HG02870 (cell line): ENCODE data around the gene SDF2L1.

Experiments
- ATAC-seq: cut with Tn5 transposase; IDR thresholded peaks from one replicate; pipeline ENCODE4 v1.9.1; 2021; ENCODE audit warnings: mild to moderate bottlenecking, moderate library complexity; ENCODE audit not compliant: unreplicated experiment

SDF2L1 gene

DNA sequence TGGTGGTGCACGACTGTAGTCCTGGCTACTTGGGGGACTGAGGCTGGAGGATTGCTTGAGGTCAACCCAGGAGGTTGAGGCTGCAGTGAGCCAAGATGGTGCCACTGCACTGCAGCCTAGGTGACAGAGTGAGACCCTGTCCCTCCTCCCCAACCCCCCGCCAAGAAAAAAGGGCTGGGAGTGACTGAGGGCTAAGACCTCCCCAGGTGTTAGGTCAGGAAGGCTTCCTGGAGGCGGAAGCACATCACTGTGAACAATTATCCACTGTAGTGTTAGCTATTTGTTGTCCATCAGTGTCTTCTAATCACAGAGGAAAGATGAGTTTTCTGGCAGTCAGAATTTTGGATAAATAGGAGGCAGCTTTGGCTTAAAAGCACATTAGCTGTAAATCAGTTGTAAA is 21.1 kb upstream of the SDF2L1 start:
- ATAC-seq: no peak

DNA sequence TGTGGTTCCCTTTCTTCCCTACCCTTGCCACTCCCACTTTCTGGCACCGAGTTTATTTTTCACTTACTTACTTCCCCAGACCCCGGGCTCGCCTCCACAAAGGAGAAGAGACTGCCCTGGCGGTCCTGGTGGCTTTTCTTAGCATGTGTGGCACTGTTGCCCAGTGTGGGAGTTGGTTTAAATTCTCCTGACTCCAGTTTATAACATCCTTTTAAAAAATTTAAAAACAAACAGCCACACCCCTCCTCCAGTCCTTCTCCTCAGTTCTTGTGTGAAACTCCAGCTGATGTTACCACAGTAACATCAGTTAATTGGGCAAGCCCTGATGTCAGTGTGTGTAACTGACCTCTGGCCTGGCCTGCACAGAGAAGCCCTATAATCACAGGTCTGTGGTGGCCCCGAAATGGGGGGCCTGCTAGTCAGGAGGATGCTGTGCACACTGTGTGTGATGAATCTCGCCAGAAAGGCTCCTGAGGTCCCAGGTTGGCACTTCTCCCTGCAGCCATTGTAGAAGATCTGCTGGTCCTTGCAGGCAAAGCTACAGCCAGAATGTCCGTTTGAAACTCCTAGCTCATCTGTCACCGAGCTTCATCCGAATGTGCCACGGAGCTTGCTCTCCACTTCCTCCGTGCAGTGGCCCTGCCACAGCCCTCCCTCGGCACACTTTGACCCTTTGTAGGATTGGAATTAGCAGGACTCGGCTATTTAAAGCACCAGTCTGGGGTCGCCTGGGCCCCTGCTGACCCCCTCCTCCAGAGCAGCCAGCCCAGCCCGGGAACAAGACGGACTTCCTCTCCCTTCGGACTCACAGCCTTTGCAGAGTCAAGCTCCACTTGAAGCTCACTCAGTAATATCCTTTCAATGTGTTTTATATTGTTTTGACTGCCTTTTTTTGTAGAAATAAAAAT is 19.8 kb upstream of the SDF2L1 start:
- ATAC-seq: no peak

DNA sequence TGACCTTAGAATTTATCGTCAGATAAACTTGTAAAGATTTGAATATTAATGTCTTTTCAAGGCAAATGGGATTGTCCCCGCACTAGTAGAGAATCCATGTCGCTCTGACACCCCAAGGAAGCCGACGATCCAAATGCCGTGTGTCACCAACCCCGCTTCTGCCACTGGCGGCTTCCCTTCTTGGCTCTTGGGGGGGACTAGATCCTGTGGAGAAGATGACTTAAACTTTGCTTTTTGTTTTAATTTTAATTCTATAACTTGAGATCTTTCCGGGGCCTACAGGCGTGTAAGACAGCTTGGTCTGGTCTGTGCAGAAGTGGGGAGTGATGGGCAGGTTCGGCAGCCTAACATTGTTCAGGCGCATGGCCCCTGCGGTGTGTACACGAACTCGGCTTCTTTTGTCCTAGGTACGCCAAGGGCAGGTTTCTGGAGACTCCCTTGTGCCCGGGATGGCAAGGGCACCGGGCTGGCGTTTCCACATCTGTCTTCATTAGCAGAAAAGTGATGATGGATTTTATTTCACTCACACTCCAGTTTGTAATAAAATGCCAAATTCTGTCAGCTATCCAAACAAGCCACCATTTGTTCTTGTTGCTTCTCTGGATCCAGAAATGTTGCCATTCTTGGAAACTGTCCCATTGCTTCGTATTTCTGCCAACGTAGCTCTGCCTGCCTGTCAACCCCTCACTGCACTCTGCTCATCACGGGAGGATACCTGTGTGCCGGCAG is 19.0 kb upstream of the SDF2L1 start:
- ATAC-seq: no peak

DNA sequence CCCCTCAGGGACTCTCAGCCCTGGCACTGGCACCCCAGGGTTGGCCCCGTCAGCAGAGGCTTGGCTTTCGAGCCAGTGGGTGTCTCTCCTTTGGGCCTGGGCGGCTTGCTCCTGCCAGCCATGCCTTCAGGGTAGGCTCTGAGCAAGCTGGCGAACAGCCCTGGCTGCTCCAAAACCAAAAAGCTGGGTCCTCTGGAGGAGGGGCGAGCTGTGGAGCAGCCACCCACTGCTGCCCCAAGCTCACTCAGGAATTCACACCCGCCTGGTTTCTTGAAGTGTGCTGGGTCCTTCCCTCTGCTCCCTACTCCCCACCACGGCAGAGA is 18.5 kb upstream of the SDF2L1 start:
- no peak for ATAC-seq

DNA sequence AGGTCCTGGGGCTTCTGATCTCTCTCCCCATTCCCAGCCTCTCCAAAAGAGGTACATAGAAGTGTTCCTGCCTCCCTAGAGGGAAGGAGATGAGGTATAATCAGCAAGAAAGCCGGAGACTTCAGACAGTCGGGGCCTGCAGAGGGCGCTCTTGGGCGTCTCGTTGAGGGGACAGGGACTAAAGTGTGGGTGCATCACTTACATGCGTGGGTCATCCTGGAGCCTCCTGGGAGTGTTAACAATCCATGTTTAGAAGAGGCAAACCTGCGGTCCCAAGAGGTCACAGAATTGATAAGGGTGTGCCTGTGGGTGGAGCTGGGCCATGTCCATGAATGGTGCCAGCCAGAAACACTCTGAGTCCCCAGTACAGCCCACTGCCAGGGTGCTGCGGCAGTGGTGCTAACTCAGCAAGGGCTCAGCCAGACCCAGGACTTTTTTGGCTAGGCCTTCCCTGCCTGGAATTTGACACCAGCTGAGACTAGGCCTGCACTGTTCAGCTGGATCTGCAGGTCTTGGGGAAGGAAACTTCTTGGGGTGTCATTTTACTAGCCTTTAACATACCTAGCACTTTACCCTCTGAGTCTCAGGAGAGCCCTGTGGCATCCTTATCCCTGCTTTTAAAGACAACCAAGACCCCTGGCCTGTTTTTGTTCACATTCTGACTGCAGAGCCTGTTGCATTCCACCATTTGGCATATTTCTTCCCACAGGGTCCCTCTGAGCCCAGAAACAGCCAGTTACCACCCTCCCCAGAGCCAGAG is 17.8 kb upstream of the SDF2L1 start:
- no peak for ATAC-seq

DNA sequence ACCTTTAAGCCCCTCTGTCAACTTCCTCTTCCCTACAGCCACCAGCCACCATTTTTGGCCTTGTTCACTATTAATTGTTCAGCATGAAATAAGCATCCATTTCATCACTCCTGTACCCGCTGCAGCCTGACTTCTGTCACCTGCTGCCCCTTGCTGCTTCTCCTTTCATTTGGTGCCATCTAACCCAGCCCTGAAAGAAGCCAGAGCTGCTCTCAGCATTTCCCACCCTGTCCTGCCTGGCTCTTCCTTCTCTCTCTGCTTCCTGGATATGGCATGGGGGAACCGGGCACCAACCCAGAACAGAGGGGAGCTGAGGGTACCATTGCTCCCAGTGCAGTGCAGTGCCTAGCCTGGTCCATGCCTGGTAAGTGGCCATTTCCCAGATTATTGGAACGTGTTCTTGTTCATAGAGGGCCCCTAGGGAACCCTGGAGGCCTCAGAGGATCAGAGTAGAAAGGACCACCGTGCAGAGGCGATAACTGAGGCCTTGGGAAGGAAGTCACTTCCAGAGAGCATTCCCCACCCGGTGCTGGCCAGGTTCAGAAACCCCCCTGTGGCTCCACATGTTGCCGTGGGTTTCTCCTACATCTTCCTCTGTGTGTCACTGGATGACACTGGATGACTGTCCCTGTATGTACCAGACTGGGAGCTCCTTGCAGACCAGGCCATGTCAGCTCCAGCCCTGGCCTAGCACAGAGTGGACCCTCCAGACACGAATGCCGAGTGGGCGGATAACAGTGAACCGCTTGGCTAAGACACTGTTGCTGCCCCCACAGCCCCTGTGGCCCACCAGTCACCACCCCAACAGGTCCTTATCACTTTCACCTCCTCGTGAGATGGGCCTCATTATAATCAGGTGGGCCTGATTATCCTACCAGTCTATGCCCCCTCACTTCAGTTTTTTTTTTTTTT is 17.0 kb upstream of the SDF2L1 start:
- ATAC-seq: no peak

DNA sequence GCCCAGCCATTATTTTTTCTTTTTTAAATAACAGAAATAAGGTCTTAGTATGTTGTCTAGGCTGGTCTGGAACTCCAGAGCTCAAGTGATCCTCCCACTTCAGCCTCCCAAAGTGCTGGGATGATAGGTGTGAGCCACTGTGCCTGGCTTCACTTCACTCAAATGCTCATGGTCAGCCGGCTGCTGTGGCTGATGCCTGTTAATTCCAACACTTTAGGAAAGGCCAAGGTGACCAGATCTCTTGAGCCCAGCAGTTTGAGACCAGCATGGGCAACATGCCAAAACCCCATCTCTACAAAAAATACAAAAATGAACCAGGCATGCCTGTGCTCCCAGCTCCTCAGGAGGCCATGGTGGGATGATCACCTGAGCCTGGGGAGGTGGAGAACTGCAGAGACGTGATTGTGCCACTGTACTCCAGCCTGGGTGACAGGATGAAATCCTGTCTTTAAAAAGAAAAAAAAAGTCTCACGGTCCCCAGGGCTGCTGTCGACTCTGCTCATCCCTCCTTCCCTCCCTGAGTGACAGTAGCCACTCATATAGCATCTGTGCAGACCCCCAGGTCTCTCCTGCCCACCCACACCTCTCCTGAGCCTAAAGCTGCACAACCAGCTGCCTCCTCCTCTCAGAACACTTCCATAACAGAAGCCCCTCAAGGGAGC is 15.9 kb upstream of the SDF2L1 start:
- ATAC-seq: no peak

DNA sequence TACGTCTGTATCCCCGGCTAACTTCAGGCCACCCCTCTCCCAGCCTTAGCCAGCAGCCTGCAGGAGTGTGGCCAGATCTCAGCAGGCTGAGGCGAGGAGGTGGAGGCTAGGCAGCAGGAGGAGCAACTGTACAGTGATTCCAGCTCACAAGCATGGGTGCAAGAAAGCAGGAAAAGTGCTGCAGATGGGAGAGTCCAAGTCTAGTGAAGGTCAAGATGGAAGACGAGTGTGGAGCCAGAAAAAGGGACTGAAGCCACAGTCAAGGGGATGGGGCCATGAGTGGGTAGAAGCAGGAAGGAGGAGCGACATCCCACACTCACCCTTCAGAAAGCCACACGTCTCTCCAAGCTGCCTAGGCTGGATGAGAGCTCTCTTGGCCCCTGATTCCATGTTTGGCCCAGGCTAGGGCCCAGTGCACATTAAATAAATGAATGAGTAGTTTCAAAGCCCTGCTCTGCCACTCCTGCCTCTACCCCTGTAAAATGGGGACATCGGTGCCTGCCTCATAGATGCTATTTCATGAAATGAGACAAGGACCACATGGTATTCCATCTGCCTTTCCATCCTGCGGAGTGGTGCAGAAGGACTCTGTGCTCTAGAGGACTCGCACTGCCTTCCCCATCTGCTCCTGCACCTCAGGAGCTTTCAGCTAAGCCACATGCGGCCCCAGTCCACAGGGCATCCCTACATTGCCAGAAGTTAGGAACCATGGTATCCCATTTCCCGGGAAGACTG is 15.2 kb upstream of the SDF2L1 start:
- no peak for ATAC-seq

DNA sequence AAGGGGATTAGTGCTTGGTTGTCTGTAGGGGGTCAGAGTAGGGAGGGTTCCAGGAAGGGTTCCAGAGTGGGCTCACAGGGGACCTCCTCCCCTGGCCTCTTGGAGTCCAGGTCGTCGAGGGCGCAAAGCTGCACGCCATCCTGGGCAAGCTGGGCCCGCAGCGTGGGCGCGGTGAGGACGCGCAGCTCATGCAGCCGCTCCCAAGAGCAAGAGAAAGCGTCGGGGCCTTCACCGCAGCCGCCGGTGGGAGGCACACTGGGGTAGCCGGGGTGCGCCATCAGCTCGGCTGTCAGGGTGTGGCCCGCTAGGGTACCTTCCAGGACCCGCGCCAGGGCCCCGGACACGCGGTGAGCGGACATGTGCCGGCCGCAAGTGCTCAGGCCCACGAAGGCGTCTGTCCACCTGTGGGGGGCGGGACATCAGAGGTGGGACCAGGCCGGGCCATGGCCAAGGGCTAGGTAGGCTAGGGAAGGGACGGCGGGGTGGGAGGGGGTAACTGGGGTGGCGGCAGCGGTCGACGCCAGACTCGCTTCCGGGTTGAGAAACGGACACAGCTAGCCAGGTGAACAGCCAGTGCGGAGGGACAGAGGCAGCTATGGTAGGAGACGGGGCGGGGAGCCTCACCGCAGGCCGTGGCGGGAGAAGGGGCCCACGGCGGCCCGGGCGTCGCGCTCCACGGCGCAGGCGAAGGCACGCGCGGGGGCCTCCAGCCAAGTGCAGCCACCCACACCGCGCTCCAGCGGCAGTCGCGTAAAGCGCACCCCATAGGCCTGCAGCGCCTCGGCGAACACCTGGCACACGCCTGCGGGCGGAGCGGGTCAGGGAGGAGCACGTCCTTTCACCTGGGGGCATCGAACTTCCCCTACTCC is 13.5 kb upstream of the SDF2L1 start:
- ATAC-seq: no peak

DNA sequence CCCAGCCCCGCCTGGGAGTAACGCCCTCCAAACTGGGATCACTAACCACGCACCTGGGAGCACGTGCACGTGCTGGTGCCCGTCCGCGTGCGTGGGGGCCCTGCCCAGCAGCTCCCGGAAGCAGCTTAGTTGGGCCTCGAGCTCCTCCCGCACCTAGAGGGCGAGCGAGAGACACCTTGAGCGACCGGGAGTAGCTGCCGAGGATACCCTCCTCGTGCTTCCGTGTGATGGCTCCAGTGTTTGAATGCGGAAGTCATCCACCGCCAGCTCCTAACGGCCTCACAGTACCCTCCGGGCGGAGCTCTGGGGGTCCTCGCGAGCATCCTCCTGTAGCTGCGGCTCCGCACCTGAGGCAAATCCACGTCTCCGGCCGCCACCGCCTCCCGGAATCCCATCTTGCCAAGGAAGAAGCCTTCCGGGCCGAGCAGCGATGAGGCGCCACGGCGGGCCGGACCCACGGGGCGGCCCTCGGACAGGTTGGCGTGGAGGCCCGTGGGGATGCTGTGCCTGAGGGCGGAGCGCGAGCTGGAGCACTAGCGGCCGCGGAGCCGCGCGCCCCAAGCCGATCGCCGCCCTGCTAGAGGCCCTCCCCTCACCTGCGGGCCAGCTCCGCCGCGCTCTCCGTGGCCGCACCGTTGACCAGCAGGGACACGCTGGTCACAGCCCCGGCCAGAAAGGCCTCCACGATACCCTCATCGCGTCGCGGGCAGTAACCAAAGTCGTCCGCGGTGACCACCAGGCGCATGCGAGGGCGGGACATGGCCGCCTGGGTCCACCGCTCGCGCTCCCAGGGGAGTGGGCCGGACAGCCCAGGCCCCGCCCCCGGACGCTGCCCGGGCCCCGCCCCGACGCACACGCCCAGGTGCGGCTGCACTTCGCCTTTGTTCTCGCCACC is 12.6 kb upstream of the SDF2L1 start, which contains the start of gene YDJC:
TSS of gene YDJC (minus strand) at position 768 of the 895 bp plus-strand sequence. CDS start at position 760, 8 bp downstream.
- peak; percentile 78 for ATAC-seq

DNA sequence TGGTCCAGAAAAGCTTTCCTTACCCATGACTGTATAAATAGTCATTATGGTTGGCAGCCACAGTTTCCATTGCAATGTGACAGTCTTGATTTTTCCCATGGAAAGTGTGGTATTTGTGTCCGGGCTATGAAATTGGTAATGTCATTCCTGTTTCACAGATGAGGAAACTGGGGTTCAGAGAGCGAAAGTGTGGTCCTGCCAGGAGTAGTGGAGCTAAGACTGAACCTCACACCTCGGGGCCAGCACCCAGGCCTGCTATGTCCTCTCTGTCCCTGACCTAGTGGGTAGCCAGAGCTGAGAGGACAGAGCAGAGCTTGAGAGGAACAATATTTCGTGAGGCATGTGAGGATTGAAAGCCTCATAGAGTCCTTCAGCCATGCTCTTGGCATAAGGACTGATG is 11.1 kb upstream of the SDF2L1 start:
- no peak for ATAC-seq

DNA sequence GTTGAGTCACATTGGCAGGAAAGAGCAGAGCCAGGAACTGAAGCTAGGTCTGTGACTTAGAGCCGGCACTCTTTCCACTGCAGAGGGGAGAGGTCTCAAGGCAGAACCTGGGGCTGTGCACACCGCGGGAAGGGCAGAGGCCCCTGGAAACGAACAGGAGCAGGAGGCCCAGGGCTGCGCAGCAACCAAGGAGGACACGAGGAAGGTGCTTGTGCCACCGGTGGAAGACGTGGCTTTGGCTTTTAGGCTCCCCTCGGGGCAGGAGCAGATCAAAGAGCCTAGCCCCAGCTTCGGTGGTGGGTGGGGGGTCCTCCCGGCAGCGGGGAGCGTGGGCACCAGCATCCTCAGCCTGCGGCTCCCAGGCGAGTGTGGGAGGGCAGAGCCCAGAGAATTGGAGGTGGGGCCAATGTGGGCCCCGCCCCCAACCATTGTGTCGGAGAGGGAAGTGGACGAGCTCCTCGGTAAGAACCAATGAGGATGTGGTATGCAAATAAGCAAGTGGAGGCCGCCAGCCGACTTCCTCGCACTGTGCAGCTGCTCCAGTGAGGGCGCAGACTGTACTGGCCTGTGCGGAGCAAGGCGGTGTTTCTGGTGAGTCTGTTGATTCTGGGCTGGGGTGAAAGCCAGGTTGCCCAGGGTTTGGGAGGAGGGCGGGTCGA is 9.7 kb upstream of the SDF2L1 start, which contains the start of gene CCDC116:
TSS of gene CCDC116 (plus strand) at position 524 of the 659 bp plus-strand sequence. CDS start 422 bp downstream, outside the sequence.
- ATAC-seq: no peak

DNA sequence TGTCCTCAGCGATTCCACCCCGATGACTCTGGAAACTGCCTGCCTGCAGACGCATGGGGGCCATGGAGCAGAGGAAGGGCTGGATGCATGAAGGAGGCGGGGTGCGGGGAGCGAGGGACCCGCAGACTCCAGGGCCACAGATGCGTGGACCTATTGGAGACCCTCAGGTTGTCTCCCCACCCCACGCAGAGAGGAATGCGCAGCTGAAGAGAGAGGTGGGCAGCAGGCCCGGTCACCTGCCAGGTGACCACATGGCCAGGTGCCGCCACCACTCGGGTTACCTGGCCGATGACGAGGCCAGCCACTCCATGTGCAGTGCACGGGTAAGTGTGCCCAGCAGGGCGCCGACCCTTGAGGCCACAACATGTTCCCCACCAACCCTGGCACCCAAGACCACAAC is 9.2 kb upstream of the SDF2L1 start:
- ATAC-seq: no peak

DNA sequence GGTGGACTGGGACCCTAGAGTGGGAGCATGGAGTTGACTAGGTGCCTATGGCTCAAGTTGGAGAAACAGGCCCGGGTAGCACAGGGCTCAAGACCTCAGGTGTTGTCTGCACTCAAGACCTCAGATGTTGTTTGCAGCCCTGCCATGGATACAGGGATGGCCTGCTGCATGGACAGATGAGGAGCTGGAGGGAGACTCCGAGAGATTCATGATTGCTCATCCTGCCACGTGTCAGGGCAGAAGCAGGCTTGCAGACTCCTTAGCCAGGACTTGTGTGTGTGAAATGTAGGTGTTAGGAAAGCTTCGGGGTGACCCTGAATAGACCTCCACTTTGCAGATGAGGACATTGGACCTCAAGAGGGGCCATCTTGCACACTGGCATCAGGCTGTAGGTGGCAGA is 8.6 kb upstream of the SDF2L1 start:
- ATAC-seq: no peak

DNA sequence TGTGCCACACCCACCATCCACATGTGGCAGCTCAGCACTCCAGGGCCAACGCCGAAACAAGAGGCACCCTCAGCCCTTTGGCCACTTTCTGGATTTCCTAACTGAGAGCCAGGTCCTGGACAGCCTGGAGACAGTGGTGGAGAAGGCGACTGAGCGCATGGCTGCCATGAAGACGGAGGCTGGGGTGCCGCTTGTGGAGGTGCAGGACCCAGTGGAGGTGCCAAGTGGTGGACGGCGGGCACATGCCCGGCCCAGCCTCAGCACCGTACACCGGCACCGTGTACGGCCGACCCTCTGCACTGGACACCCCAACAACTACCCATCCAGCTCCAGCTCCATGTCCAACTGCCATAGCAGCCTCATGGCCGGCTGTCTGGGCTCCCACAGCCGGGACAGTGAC is 8.0 kb upstream of the SDF2L1 start:
- no peak for ATAC-seq

DNA sequence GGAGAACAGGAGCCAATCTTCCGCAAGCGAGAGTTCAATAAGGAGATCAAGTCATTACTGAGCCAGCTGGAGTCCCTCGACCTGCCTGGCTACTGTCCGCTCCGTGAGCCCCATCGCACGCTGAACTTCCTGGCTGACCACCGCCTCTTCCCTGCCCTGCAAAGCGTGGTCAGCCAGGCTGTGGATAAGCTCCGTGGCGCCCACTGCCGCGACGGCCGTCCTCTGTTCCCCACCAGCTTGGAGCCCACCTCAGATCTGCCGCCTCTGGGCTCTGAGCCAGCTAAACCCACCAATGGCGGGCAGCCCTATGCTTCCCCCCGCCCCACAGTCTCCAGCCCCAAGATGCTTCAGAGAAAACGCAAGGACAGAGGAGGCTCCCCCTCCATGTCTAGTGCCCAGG is 7.3 kb upstream of the SDF2L1 start:
- ATAC-seq: no peak
